Panc1 (cell line): ENCODE results near the gene COQ8B. TPM values are rescaled to one million over a fixed set of nuclear protein-coding genes. Genes with fewer than 3 reads are reported as not detected.

Experiments
- ATAC-seq: fragments of 200-7000 bp; cut with Tn5 transposase; 2 replicates; pipeline ENCODE4 v1.9.1; 2020; ENCODE audit warnings: mild to moderate bottlenecking, moderate library complexity
- BruUV-seq: library from RNA; stranded (reverse); fragments of 400-500 nt; replicated peaks from 2 replicates; lab custom pipeline; 2021; lab: Mats Ljungman, UMichigan
- CTCF ChIA-PET: fragments of 300-600 bp; sonication (Branson Sonifier 250); formaldehyde crosslinking; loops from one replicate; lab custom pipeline; 2022; ENCODE audit warnings: antibody characterized with exemption; lab: Charles Lee
- POLR2A ChIA-PET: fragments of 300-600 bp; sonication (Branson Sonifier 250); formaldehyde crosslinking; loops from one replicate; lab custom pipeline; 2022; ENCODE audit warnings: antibody characterized with exemption; lab: Charles Lee
- DNase-seq: peaks from one replicate; pipeline ENCODE4 v3.0.0-alpha.2; 2010; ENCODE audit warnings: low read depth, low spot score
- H3K27ac ChIP-seq: 2 replicates; pipeline ENCODE4 v1.5.1; 2011; ENCODE audit warnings: mild to moderate bottlenecking, low read length, inconsistent platforms
- H3K27me3 ChIP-seq: fragments of 200-500 bp; sonication (Bioruptor generic); 2 replicates; pipeline ENCODE4 v1.6.0; 2014; ENCODE audit warnings: low read length, inconsistent platforms; ENCODE audit not compliant: control insufficient read depth, insufficient read depth
- H3K36me3 ChIP-seq: fragments of 200-500 bp; sonication (Bioruptor generic); 2 replicates; pipeline ENCODE4 v1.5.1; 2014; ENCODE audit warnings: inconsistent platforms, mild to moderate bottlenecking, low read length, moderate library complexity; ENCODE audit not compliant: control insufficient read depth, insufficient read depth
- H3K4me1 ChIP-seq: 2 replicates; pipeline ENCODE4 v1.5.1; 2011; ENCODE audit warnings: inconsistent platforms, mild to moderate bottlenecking, low read length, moderate library complexity; ENCODE audit not compliant: control insufficient read depth, insufficient read depth
- H3K4me3 ChIP-seq, 2 experiments: 2 replicates each; pipeline ENCODE4 v1.5.1; 2011 to 2012; ENCODE audit warnings: low read depth in 2 of 2, low read length in 2 of 2, mild to moderate bottlenecking in 2 of 2, inconsistent platforms in 1 of 2, moderate library complexity in 1 of 2
- H3K9me3 ChIP-seq: fragments of 200-500 bp; sonication (Bioruptor generic); 2 replicates; pipeline ENCODE4 v1.5.1; 2014; ENCODE audit warnings: low read depth, mild to moderate bottlenecking, inconsistent platforms, low read length, moderate library complexity; ENCODE audit not compliant: control insufficient read depth, insufficient read depth
- CTCF ChIP-seq: fragments of 450-650 bp; IDR thresholded peaks from 2 replicates; pipeline ENCODE4 v1.5.1; 2017; ENCODE audit warnings: mild to moderate bottlenecking
- POLR2AphosphoS5 ChIP-seq: IDR thresholded peaks from 2 replicates; pipeline ENCODE4 v1.6.1; 2012; ENCODE audit warnings: mild to moderate bottlenecking, low read depth, low read length, moderate library complexity
- REST ChIP-seq, 2 experiments: IDR thresholded peaks; 2 replicates each; pipeline ENCODE4 v1.6.1; 2011 to 2012; ENCODE audit warnings: low read depth in 2 of 2, control low read depth in 1 of 2, low read length in 1 of 2, mild to moderate bottlenecking in 1 of 2, moderate library complexity in 1 of 2; ENCODE audit not compliant: insufficient read depth in 1 of 2
- SIN3A ChIP-seq: IDR thresholded peaks from 2 replicates; pipeline ENCODE4 v1.6.1; 2012; ENCODE audit warnings: low read depth, mild to moderate bottlenecking, low read length, moderate library complexity, borderline replicate concordance; ENCODE audit not compliant: insufficient read depth
- TCF7L2 ChIP-seq: IDR thresholded peaks from 2 replicates; pipeline ENCODE4 v1.6.1; 2011; ENCODE audit warnings: mild to moderate bottlenecking, low read depth, low read length, inconsistent platforms
- in situ Hi-C: cut with HindIII; loops from 2 replicates; pipeline ENCODE4 v1.10.0; 2016; ENCODE audit warnings: low sequenced_read_pairs, low pct_unique_long_range_greater_than_20kb
- intact Hi-C: fragments of 100-400 bp; cut with micrococcal nuclease; formaldehyde crosslinking; loops from one replicate; pipeline ENCODE4 v1.10.0; 2022; ENCODE audit not compliant: unreplicated experiment
- total RNA-seq: library from RNA; stranded (reverse); gene quantifications from one replicate; pipeline ENCODE4 v1.2.1, GENCODE V29; 2021; ENCODE audit not compliant: unreplicated experiment

The COQ8B gene
- total RNA-seq, 1 experiment from 2014 or later, result 15.6 TPM

GRCh38 chr19:40684280-40684679 is 32.4 kb downstream of the COQ8B start:
- Histone ChIP-seq H3K27me3 (no peaks in the 10 kb centered on the region), H3K4me3 (no peak overlapping the region), H3K27ac (no peak overlapping the region), H3K9me3 (no peaks in the 10 kb centered on the region), H3K4me1 (no peaks in the 10 kb centered on the region), H3K36me3 (no peaks in the 10 kb centered on the region)
- intact Hi-C loops (no loop called here), in situ Hi-C loops (no loop called here)
- DNase-seq, result no peak
- no TSS peak for BruUV-seq
- POLR2A ChIA-PET, result no interaction called here
- CTCF ChIA-PET, result interaction anchor here (0.7 kb wide), 1 partner anchor 11 kb away, joined by 10 read pairs; no protein-coding TSS in a partner anchor
- TF ChIP-seq REST (IDR thresholded peaks at IDR 0.05; ENCODE audit: insufficient read depth in 1 of 2, low read depth in 2 of 2, low read length in 1 of 2), result no peak
- no peak for TF ChIP-seq TCF7L2
- no peak for TF ChIP-seq CTCF
- TF ChIP-seq SIN3A, result no peak
- TF ChIP-seq POLR2AphosphoS5, result no peak
- no peak for ATAC-seq

- H3K27ac ChIP-seq, result no peak overlapping the region
- ATAC-seq (no peak), DNase-seq (no peak)
- H3K9me3 ChIP-seq, result no peaks in the 10 kb centered on the region
- in situ Hi-C loops, result no loop called here
- ChIA-PET CTCF (no interaction called here), POLR2A (no interaction called here)
- no peak for TF ChIP-seq CTCF
- no peak for TF ChIP-seq POLR2AphosphoS5
- TF ChIP-seq SIN3A, result no peak
- no peak for TF ChIP-seq TCF7L2
- no peak for TF ChIP-seq REST (IDR thresholded peaks at IDR 0.05; ENCODE audit: insufficient read depth in 1 of 2, low read depth in 2 of 2, low read length in 1 of 2)
- no TSS peak for BruUV-seq
- no peaks in the 10 kb centered on the region for H3K36me3 ChIP-seq
- H3K4me1 ChIP-seq, result no peaks in the 10 kb centered on the region
- no peak overlapping the region for H3K4me3 ChIP-seq
- intact Hi-C loops, result no loop called here
- H3K27me3 ChIP-seq, result no peaks in the 10 kb centered on the region
These were observed 33.2 kb downstream of the COQ8B start for GRCh38 chr19:40683437-40683836.
